Esophagus muscularis mucosa (tissue), 3 donors: Measurements from ENCODE around the gene CCL2.

ENCODE experiments used
- EP300 ChIP-seq: sonication (generic); formaldehyde crosslinking; IDR thresholded peaks from one replicate; pipeline ENCODE4 v1.6.1; 2017; ENCODE audit warnings: antibody characterized with exemption
- POLR2AphosphoS5 ChIP-seq, 2 donors: sonication (generic); formaldehyde crosslinking; IDR thresholded peaks; one replicate each; pipeline ENCODE4 v1.6.1; 2017; ENCODE audit warnings: antibody characterized with exemption in 2 of 2

- no peak for TF ChIP-seq POLR2AphosphoS5 (IDR thresholded peaks at IDR 0.05)
- no peak for TF ChIP-seq EP300
Measured at GRCh38 chr17:34287875-34288274, 32.8 kb downstream of the CCL2 start.
